ENCODE measurements around the gene LPCAT3.

- no peak for TF ChIP-seq CTCF (optimal IDR thresholded peaks at IDR 0.05 in 1 of 3, IDR thresholded peaks at IDR 0.05 in 1 of 3, conservative IDR thresholded peaks at IDR 0.05 in 1 of 3; ENCODE audit: extremely low read depth in 1 of 3, insufficient read depth in 2 of 3, low read length in 3 of 3)
- no peak for TF ChIP-seq EZH2 (IDR thresholded peaks at IDR 0.05; ENCODE audit: low read length)
These were observed 54.4 kb downstream of the LPCAT3 start for GRCh38 chr12:6963791-6964413.
